SU-DHL-6 (cell line): Measurements from ENCODE around the gene COL5A1.

Experiments used
- H2AFZ ChIP-seq: fragments of 200-600 bp; sonication (generic); 2 replicates; pipeline ENCODE4 v1.6.1; 2014; ENCODE audit warnings: low read depth, mild to moderate bottlenecking, moderate library complexity, mixed read lengths, antibody characterized with exemption, low read length; ENCODE audit not compliant: severe bottlenecking
- H3F3A ChIP-seq: fragments of 200-600 bp; shearing (Covaris generic); 2 replicates; pipeline ENCODE4 v1.6.0; 2016; ENCODE audit warnings: antibody characterized with exemption, mild to moderate bottlenecking; ENCODE audit not compliant: insufficient read depth
- H3K27ac ChIP-seq: fragments of 200-600 bp; sonication (generic); 2 replicates; pipeline ENCODE4 v1.5.1; 2016; ENCODE audit warnings: low read depth, mild to moderate bottlenecking, low read length, moderate library complexity, mixed read lengths
- H3K27me3 ChIP-seq: fragments of 200-600 bp; sonication (generic), shearing (Covaris generic); 2 replicates; pipeline ENCODE4 v1.6.0; 2014; ENCODE audit warnings: mild to moderate bottlenecking, low read length
- H3K36me3 ChIP-seq: fragments of 200-600 bp; sonication (generic); 2 replicates; pipeline ENCODE4 v1.6.1; 2014; ENCODE audit warnings: mild to moderate bottlenecking, low read length, mixed read lengths
- H3K4me2 ChIP-seq: fragments of 300-600, 200-600 bp; shearing (Covaris generic), sonication (generic); 2 replicates; pipeline ENCODE4 v1.6.0; 2014; ENCODE audit warnings: low read length, low read depth, mild to moderate bottlenecking; ENCODE audit not compliant: poor library complexity, severe bottlenecking
- H3K4me3 ChIP-seq: fragments of 200-600 bp; sonication (generic); 2 replicates; pipeline ENCODE4 v1.5.1; 2014; ENCODE audit warnings: antibody characterized with exemption, low read length, mild to moderate bottlenecking, mixed read lengths; ENCODE audit not compliant: insufficient read depth, poor library complexity, severe bottlenecking
- H3K79me2 ChIP-seq: fragments of 200-600 bp; sonication (generic); 2 replicates; pipeline ENCODE4 v1.6.1; 2014; ENCODE audit warnings: mild to moderate bottlenecking, low read length, moderate library complexity; ENCODE audit not compliant: insufficient read depth
- H3K9ac ChIP-seq: fragments of 200-600 bp; sonication (generic); 2 replicates; pipeline ENCODE4 v1.7.0; 2014; ENCODE audit warnings: mild to moderate bottlenecking, low read length
- H3K9me2 ChIP-seq: fragments of 200-600 bp; sonication (generic); replicated peaks from 2 replicates; pipeline ENCODE4 v1.6.1; 2014; ENCODE audit warnings: low read length; ENCODE audit not compliant: insufficient read depth
- H3K9me3 ChIP-seq: fragments of 200-600 bp; sonication (generic); 2 replicates; pipeline ENCODE4 v1.6.1; 2014; ENCODE audit warnings: low read length, mixed read lengths; ENCODE audit not compliant: insufficient read depth
- H4K20me1 ChIP-seq: fragments of 200-600 bp; sonication (generic); 2 replicates; pipeline ENCODE4 v1.6.1; 2014; ENCODE audit warnings: low read depth, mild to moderate bottlenecking, antibody characterized with exemption, low read length, moderate library complexity, mixed read lengths
- CTCF ChIP-seq: fragments of 200-600 bp; sonication (generic); IDR thresholded peaks from one replicate; pipeline ENCODE4 v1.5.1; 2017; ENCODE audit warnings: antibody characterized with exemption, mild to moderate bottlenecking, low read length, moderate library complexity; ENCODE audit not compliant: insufficient read depth, poor library complexity, severe bottlenecking
- EZH2phosphoT487 ChIP-seq: fragments of 200-600 bp; sonication (generic), shearing (Covaris generic); conservative IDR thresholded peaks from 2 replicates; pipeline ENCODE4 v1.6.1; 2018; ENCODE audit warnings: mild to moderate bottlenecking, antibody characterized with exemption, low read length, moderate library complexity, mixed read lengths

The COL5A1 gene

GRCh38 chr9:134868751-134869553 is 227.3 kb downstream of the COL5A1 start:
- Histone ChIP-seq H3F3A (no peaks in the 10 kb centered on the region), H3K36me3 (peaks cover 2% of the 10 kb centered on the region; the same call in 1 of the 2 replicates), H3K4me2 (peak overlapping the region; percentile 6)

GRCh38 chr9:134869554-134870300 is 228.1 kb downstream of the COL5A1 start:
- H3K9ac ChIP-seq: peak overlapping the region; percentile 14; the same call in 1 of the 2 replicates
- peak overlapping the region; percentile 6 for H3K4me2 ChIP-seq
- H3K9me3 ChIP-seq: no peaks in the 10 kb centered on the region
- TF ChIP-seq CTCF (no peak), EZH2phosphoT487 (no peak)
- no peaks in the 10 kb centered on the region for H3K27me3 ChIP-seq
- no peak overlapping the region for H3K4me3 ChIP-seq
- H2AFZ ChIP-seq: no peak overlapping the region
- peak overlapping the region; percentile 19; the same call in 1 of the 2 replicates for H3K27ac ChIP-seq
- H4K20me1 ChIP-seq: no peaks in the 10 kb centered on the region
- peaks cover 2% of the 10 kb centered on the region; the same call in 1 of the 2 replicates for H3K36me3 ChIP-seq
- no peaks in the 10 kb centered on the region for H3K9me2 ChIP-seq
- H3F3A ChIP-seq: no peaks in the 10 kb centered on the region
- H3K79me2 ChIP-seq: no peaks in the 10 kb centered on the region

More at GRCh38 chr9:134868751-134869553, 227.3 kb downstream of the COL5A1 start:
- no peaks in the 10 kb centered on the region for H4K20me1 ChIP-seq
- no peak overlapping the region for H2AFZ ChIP-seq
- peak overlapping the region; percentile 14; the same call in 1 of the 2 replicates for H3K9ac ChIP-seq
- no peaks in the 10 kb centered on the region for H3K27me3 ChIP-seq
- H3K9me2 ChIP-seq: no peaks in the 10 kb centered on the region
- TF ChIP-seq CTCF (no peak), EZH2phosphoT487 (no peak)
- no peak overlapping the region for H3K4me3 ChIP-seq
- H3K9me3 ChIP-seq: no peaks in the 10 kb centered on the region
- H3K79me2 ChIP-seq: no peaks in the 10 kb centered on the region
- peak overlapping the region; percentile 19; the same call in 1 of the 2 replicates for H3K27ac ChIP-seq

GRCh38 chr9:134870301-134870694 is 228.7 kb downstream of the COL5A1 start:
- no peaks in the 10 kb centered on the region for H3K27me3 ChIP-seq
- H2AFZ ChIP-seq: no peak overlapping the region
- H3K9me2 ChIP-seq: no peaks in the 10 kb centered on the region
- H3F3A ChIP-seq: no peaks in the 10 kb centered on the region
- H3K36me3 ChIP-seq: peaks cover 2% of the 10 kb centered on the region; the same call in 1 of the 2 replicates
- no peak overlapping the region for H3K9ac ChIP-seq
- no peak overlapping the region for H3K27ac ChIP-seq
- H3K4me3 ChIP-seq: no peak overlapping the region
- H3K9me3 ChIP-seq: no peaks in the 10 kb centered on the region
- TF ChIP-seq EZH2phosphoT487 (no peak), CTCF (no peak)
- H4K20me1 ChIP-seq: no peaks in the 10 kb centered on the region
- H3K79me2 ChIP-seq: no peaks in the 10 kb centered on the region
- H3K4me2 ChIP-seq: no peak overlapping the region
